ENCODE results near the gene GRAMD1A. TPM values are rescaled to one million over a fixed set of nuclear protein-coding genes. Genes with fewer than 3 reads are reported as not detected.

Gene GRAMD1A
- total and polyA plus RNA-seq, 2 of the 8 experiments (the other 6 are each of a cell fraction or from before 2014, with no cell fraction given) = 113 to 154 TPM

GRCh38 chr19:35023428-35023827, 23.3 kb downstream of the GRAMD1A start (continued):
- TF ChIP-seq ZNF274 (IDR thresholded peaks at IDR 0.05; ENCODE audit: borderline replicate concordance, extremely low read depth, low read length) (no peak), EP300 (IDR thresholded peaks at IDR 0.05; ENCODE audit: borderline replicate concordance in 1 of 2, low read depth in 2 of 2, low read length in 2 of 2) (no peak), KDM5A (IDR thresholded peaks at IDR 0.05; ENCODE audit: low read length) (no peak), TEAD4 (IDR thresholded peaks at IDR 0.05; ENCODE audit: low read depth, low read length) (no peak), KDM4A (IDR thresholded peaks at IDR 0.05; ENCODE audit: low read depth, low read length, severe bottlenecking) (no peak), CREB1 (IDR thresholded peaks at IDR 0.05) (no peak), CBX5 (IDR thresholded peaks at IDR 0.05; ENCODE audit: low read depth, low read length) (no peak)

All from H1 (cell line).